HL-60/S4 treated with phorbol 12-myristate 13-acetate at 8.2 ng/mL for 4 days and 3 days (cell line): ENCODE measurements around the gene PLIN5.
"Not testable (repeated sequence)": the region's sequence is repeated elsewhere in the genome, so short reads cannot be mapped to it uniquely, and the experiment has no call there.

ENCODE experiments used
- in situ Hi-C: fragments of 300-500 bp; cut with MboI; formaldehyde crosslinking; loops from 2 replicates; pipeline ENCODE4 v1.15.0; 2022; ENCODE audit warnings: low sequenced_read_pairs

Gene PLIN5

GRCh38 chr19:4543842-4544647 lies 9.0 kb upstream of the PLIN5 start:
- in situ Hi-C loops: no loop called here

DNA sequence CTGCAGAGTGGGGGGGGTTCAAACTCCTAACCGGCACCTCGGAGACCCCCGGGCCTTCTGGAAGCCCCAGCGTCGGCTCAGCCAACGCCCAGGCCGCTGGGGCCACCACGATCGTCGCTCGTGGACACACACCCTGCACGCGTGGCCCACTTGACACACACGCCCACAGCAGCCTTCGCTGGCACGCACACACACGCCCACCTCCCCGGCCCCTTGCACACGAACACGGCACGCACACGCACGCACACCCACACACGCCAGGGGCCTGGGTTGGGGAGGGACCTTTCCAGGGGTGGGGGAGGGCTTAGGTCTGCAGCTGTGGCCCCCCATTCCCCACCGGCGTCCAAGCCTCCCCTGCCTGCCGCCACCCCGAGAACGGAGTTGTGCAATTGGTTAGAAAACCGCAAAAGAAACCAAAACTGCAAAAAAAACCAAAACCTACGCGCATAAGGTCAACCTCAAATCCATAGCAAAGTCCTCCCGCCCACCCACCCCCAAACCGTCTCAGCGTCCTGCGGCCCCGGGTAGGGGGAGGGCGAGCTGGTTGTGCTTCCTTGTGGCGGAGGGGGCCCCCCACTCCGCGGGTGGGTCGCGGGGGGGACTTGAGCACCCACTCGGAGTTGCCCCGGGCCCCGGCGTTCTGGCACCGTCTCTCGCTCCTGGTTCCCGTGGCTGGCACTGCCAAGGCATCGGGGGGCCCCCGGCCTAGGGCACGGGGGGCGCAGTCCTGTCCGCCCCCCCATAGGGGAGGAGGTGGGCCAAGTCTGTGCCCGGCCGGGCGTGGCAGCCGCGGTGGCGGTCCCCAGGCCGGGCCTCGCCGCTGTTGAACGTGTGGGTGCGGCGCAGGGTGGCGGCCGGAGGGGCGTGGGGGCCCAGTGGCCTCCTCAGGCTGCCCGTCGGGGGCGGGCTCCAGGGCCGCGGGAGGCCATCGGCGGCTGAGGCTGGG lies 8.1 kb upstream of the PLIN5 start:
- in situ Hi-C loops: no loop called here

- in situ Hi-C loops: not testable (repeated sequence)
Measured at GRCh38 chr19:4541806-4542145, 6.8 kb upstream of the PLIN5 start.

DNA sequence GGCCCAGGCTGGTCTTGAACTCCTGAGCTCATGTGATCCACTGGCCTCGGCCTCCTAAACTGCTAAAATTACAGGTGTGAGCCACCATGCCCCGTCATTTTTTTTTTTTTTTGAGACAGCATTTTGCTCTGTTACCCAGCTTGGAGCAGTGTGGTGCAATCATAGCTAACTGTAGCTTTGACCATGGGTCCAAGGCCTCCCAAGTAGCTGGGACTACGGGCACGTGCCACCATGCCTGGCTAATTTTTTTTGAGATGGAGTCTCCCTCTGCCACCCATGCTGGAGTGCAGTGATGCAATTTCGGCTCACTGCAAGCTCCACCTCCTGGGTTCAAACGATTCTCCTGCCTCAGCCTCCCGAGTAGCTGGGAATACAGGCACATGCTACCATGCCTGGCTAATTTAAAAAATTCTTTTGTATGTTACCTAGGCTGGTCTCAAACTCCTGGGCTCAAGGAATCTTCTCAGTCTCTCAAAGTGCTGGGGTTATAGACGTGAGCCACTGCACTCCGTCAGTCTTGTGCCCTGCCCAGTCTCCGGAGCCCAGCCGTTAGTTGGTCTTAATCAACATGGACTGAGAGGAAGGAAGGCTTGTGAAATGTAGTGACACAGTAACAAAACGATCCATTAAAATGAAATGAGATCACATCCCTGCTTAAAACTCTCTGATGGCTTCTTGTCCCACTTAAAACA lies 6.2 kb upstream of the PLIN5 start:
- in situ Hi-C loops: no loop called here

GRCh38 chr19:4539693-4540581 lies 4.9 kb upstream of the PLIN5 start, which contains the start of gene LRG1:
TSS of gene LRG1 (minus strand) at chr19:4540036. CDS start at chr19:4540013, 23 bp downstream.
- in situ Hi-C loops: no loop called here

GRCh38 chr19:4539169-4539692 lies 4.2 kb upstream of the PLIN5 start:
- in situ Hi-C loops: no loop called here

- in situ Hi-C loops: no loop called here
Measured at GRCh38 chr19:4538601-4538954, 3.6 kb upstream of the PLIN5 start.

GRCh38 chr19:4537953-4538600 lies 3.1 kb upstream of the PLIN5 start:
- in situ Hi-C loops: no loop called here

- in situ Hi-C loops: no loop called here
Measured at GRCh38 chr19:4536798-4537197, 1.8 kb upstream of the PLIN5 start.

DNA sequence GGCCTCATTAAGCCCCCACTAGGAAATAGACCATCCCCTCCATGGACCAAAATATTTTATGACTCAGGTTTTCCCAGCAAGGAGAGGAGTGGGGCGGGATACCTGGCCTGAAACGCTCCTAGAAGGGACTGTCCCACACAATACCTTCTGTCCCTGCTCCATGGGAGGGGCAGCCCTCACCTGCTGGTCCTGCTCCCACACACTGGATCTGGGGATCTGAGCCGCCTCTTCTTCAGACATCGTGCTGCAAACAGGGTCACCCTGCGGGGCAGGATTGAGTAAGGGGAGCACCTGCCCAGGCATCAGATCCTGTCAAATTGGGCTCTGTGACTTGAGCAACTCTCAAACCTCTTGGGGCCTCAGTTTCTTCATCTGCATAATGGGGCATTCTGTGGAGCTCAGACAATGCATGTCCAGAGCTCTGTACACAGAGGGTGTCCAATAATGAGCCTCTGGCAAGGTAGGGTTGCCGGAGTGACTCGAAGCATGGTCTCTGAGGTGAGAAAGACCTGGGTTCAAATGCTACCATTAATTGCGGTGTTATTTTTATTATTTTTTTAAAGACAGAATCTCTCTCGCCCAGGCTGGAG lies 1.1 kb downstream of the PLIN5 start:
- in situ Hi-C loops: no loop called here

DNA sequence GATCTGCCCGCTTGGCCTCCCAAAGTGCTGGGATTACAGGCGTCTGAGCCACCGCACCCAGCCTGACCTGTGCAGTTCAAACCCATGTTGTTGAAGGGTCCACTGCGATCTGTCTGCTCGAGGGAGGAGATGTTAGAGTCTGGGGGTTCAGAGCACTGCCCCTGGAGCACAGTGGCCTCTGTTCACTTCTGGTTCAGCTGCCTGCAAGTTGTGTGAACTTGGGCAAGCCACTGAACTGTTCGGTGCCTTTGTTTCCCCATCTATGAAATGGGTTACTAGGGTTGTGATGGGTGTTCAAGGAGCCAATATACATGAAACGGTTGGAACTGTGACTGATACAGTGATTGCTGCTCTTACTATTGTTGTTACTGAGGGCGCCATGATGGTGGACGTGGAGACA lies 1.7 kb downstream of the PLIN5 start:
- in situ Hi-C loops: no loop called here

GRCh38 chr19:4531562-4532165 lies 3.4 kb downstream of the PLIN5 start:
- in situ Hi-C loops: no loop called here

- in situ Hi-C loops: no loop called here
Measured at GRCh38 chr19:4529924-4530522, 5.0 kb downstream of the PLIN5 start.

- in situ Hi-C loops: no loop called here
Measured at GRCh38 chr19:4528843-4529242, 6.2 kb downstream of the PLIN5 start.

DNA sequence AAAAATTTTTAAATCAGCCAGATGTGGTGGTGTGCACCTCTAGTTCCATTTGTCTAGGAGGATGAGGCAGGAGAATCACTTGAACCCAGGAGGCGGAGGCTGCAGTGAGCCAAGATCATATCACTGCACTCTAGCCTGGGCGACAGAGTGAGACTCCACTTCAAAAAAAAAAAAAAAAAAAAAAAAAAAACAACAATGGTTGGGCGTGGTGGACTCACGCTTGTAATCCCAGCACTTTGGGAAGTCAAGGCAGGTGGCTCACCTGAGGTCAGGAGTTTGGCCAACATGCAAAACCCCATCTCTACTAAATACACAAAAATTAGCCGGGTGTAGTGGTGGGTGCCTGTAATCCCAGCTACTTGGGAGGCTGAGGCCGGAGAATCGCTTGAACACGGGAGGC lies 7.6 kb downstream of the PLIN5 start:
- in situ Hi-C loops: not testable (repeated sequence)

GRCh38 chr19:4525563-4526002 lies 9.4 kb downstream of the PLIN5 start:
- in situ Hi-C loops: no loop called here

- in situ Hi-C loops: no loop called here
Measured at GRCh38 chr19:4524808-4525562, 10.0 kb downstream of the PLIN5 start.
